Psoas muscle (tissue), 8 donors: ENCODE measurements around the gene PRR3. TPM values are rescaled to one million over a fixed set of nuclear protein-coding genes. Genes with fewer than 3 reads are reported as not detected.

Experiments used
- ATAC-seq, 4 donors: fragments of 200-7000 bp; cut with Tn5 transposase; one replicate each; pipeline ENCODE4 v1.9.1; 2020; ENCODE audit warnings: moderate library complexity in 3 of 4, mild to moderate bottlenecking in 2 of 4
- DNase-seq, 2 donors: peaks; one replicate each; pipeline ENCODE4 v3.0.0-alpha.2; 2020
- H3K27ac ChIP-seq: fragments of 200-600 bp; one replicate; pipeline ENCODE4 v1.8.0; 2022
- H3K27me3 ChIP-seq, 3 donors: fragments of 200-600 bp in 1 of 3; one replicate each; pipeline versions ENCODE4 v1.6.1 to v1.8.0; 2013 to 2022; ENCODE audit warnings: low read length in 2 of 3, mild to moderate bottlenecking in 2 of 3, moderate library complexity in 1 of 3; ENCODE audit not compliant: insufficient read depth in 3 of 3
- H3K36me3 ChIP-seq, 2 donors: fragments of 200-600 bp in 1 of 2; one replicate each; pipeline versions ENCODE4 v1.6.1 to v1.8.0; 2013 to 2022; ENCODE audit warnings: low read depth in 1 of 2, mild to moderate bottlenecking in 1 of 2, moderate library complexity in 1 of 2; ENCODE audit not compliant: insufficient read depth in 1 of 2
- H3K4me1 ChIP-seq: fragments of 200-600 bp; one replicate; pipeline ENCODE4 v1.8.0; 2022
- H3K4me3 ChIP-seq: fragments of 200-600 bp; one replicate; pipeline ENCODE4 v1.8.0; 2022; ENCODE audit warnings: mild to moderate bottlenecking
- H3K9me3 ChIP-seq: fragments of 200-600 bp; one replicate; pipeline ENCODE4 v1.8.0; 2022
- CTCF ChIP-seq: fragments of 200-600 bp; IDR thresholded peaks from one replicate; pipeline ENCODE4 v1.8.0; 2022; ENCODE audit warnings: antibody characterized with exemption
- WGBS, 3 donors: extraction: QIAGEN DNeasy Blood & Tissue Kit; methylation state at CpG; one replicate each; pipeline versions ENCODE4 v1.1.6 to v1.1.7; 2013; 5-methylcytosine and 5-hydroxymethylcytosine counted together
- intact Hi-C, 2 donors: fragments of 100-400 bp; cut with DNase I; formaldehyde crosslinking; loops; one replicate each; pipeline versions ENCODE4 v1.11.0 to v1.14.2; 2022
- polyA plus RNA-seq, 3 donors: library from polyadenylated mRNA; stranded (reverse); fragments of 200-250 nt; gene quantifications; one replicate each; pipeline ENCODE4 v1.2.3, GENCODE V29; 2013
- total RNA-seq, 4 donors: library from RNA; stranded (reverse); fragmentation: NEBNext Ultra II Directional in 2 of 4; extraction: Animal tissue kit (Norgen Biotek cat#: 25700) in 2 of 4; gene quantifications; one replicate each; pipeline versions ENCODE4 v1.2.1 to v1.2.4, GENCODE V29; 2021 to 2023
- donor health status: healthy with polysubstance abuse.
- donor health status: DM: no; HTN: no; CAD: no; lungs with moderate emphysema.
- donor health status: Bipolar disorder and iron deficiency.
- donor health status: healthy.
- donor health status: DM: yes; HTN: yes; CAD: no.
- donor health status: DM: no; HTN: no; CAD: no.
- donor health status: DM: no; HTN: no; CAD: no.
- donor health status: DM: yes; HTN: yes; CAD: no.

Gene PRR3
- total and polyA plus RNA-seq, 7 donors = 1.5 to 5.1 (median 2.3) TPM

- no peak for DNase-seq
- intact Hi-C loops = loop anchor here in 1 of 2 donors (2.0 kb wide), 1 partner anchor 15 kb away; the partner anchor contains the start of gene ABCF1
- Histone ChIP-seq H3K9me3 (no peaks in the 10 kb centered on the region), H3K36me3 (peaks cover 4 to 42% of the 10 kb centered on the region in 2 donors), H3K27ac (peak overlapping the region; percentile 95), H3K4me3 (peak overlapping the region; percentile 99), H3K4me1 (peaks cover 16% of the 10 kb centered on the region), H3K27me3 (no peaks in the 10 kb centered on the region)
- no peak for TF ChIP-seq CTCF
- ATAC-seq = peak in 1 of 4 donors; percentile 38
- 0 to 1% (median 1%) methylated on average over 11 to 15 of the region's 15 CpGs for WGBS, 3 donors
These were observed 1.4 kb upstream of the PRR3 start for GRCh38 chr6:30555816-30556065.

DNA sequence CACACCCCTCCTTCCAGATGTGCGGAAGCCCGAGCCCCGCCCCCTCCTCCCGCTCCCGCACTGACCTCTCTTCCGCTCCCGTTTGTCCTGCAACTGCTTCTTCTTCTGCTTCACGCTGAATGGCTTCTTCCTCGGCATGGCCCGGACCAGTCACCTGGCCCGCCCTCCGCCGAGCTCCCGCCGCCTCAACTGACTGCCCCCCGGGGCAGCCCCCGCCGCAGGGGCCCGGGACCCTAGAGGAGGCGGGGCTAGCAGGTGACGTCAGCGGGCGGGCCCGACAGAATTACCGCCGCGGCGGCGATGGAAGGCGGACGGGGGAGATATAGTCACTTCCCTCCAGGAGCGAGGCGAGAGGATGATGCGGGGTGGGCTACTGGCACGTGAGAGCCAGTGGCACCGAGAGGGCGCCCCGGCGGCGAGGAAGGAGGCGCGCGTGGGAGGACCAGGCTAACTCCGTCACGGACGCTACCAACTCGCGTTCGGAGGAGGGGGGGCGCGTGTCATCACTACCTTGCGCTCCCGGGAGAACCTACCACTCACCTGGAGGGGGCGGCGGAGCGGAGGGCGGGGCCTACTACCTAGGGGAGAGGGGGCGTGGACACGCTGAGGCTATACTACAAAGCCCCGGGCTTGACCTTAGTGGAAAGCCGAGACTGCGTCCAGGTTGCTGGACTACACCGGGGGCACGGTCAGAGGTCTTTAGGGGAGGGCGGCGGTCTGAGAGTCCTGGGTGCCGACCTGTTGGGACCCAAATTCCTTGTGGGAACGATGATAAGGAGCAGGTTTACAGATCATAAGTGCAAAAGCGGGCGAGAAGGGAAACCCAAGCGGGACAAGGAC, 809 bp upstream of the PRR3 start, which contains the start of gene GNL1:
GNL1 (minus strand) TSS at position 424 of the 840 bp plus-strand sequence; CDS start at position 138, 286 bp downstream.
- peaks cover 16% of the 10 kb centered on the region for H3K4me1 ChIP-seq
- WGBS, 3 donors = 0 to 1% (median 0%) methylated on average over 61 to 71 of the region's 71 CpGs
- peak within 1 kb of the TSS; percentile 99 for H3K4me3 ChIP-seq
- intact Hi-C loops = loop anchor here in 1 of 2 donors (2.0 kb wide), 1 partner anchor 15 kb away; the partner anchor contains the start of gene ABCF1
- TF ChIP-seq CTCF = no peak
- peaks cover 4 to 39% of the 10 kb centered on the region in 2 donors for H3K36me3 ChIP-seq
- ATAC-seq (peak; percentile 81 to 87 (median 86)), DNase-seq (peak; percentile 93 to 96)
- H3K27me3 ChIP-seq = no peaks in the 10 kb centered on the region
- H3K9me3 ChIP-seq = no peaks in the 10 kb centered on the region
- peak within 1 kb of the TSS; percentile 95 for H3K27ac ChIP-seq

GRCh38 chr6:30557683-30557981, 537 bp downstream of the PRR3 start:
- ATAC-seq = no peak
- H3K4me1 ChIP-seq = peaks cover 16% of the 10 kb centered on the region
- peak overlapping the region; percentile 99 for H3K4me3 ChIP-seq
- intact Hi-C loops = loop anchor here in 1 of 2 donors (2.0 kb wide), 1 partner anchor 13 kb away; the partner anchor contains the start of gene ABCF1
- no peaks in the 10 kb centered on the region for H3K9me3 ChIP-seq
- H3K36me3 ChIP-seq = peaks cover 9 to 39% of the 10 kb centered on the region in 2 donors
- H3K27ac ChIP-seq = peak overlapping the region; percentile 95
- no peaks in the 10 kb centered on the region for H3K27me3 ChIP-seq
- WGBS, 3 donors = 2 to 5% (median 4%) methylated on average over 6 of the region's 6 CpGs
- no peak for DNase-seq
- TF ChIP-seq CTCF = no peak

- Histone ChIP-seq H3K9me3 (no peaks in the 10 kb centered on the region), H3K36me3 (peaks cover 10 to 30% of the 10 kb centered on the region in 2 donors), H3K27ac (no peak overlapping the region), H3K4me3 (no peak overlapping the region), H3K27me3 (no peaks in the 10 kb centered on the region), H3K4me1 (peaks cover 10% of the 10 kb centered on the region)
- DNase-seq (no peak), ATAC-seq (no peak)
- WGBS, 3 donors = 92 to 95% (median 94%) methylated on average over 3 of the region's 3 CpGs
- intact Hi-C loops = no loop called here
- TF ChIP-seq CTCF = no peak
These were observed 3.8 kb downstream of the PRR3 start for GRCh38 chr6:30560930-30561329.
